Left lung (tissue), 10 donors: ENCODE data around the gene HOOK2. TPM values are rescaled to one million over a fixed set of nuclear protein-coding genes. Genes with fewer than 3 reads are reported as not detected.

ENCODE experiments used
- ATAC-seq: fragments of 200-7000 bp; cut with Tn5 transposase; one replicate; pipeline ENCODE4 v1.9.1; 2020; ENCODE audit warnings: moderate library complexity
- DNase-seq, 4 donors: peaks; one replicate each; pipeline ENCODE4 v3.0.0-alpha.2; 2013 to 2020
- H3K27ac ChIP-seq, 2 donors: fragments of 200-600 bp; sonication (generic) in 1 of 2; one replicate each; pipeline versions ENCODE4 v1.5.0 to v1.8.0; 2020 to 2021
- H3K27me3 ChIP-seq, 2 donors: fragments of 200-600 bp; sonication (generic) in 1 of 2; one replicate each; pipeline versions ENCODE4 v1.5.0 to v1.8.0; 2020 to 2021
- H3K36me3 ChIP-seq, 2 donors: fragments of 200-600 bp; sonication (generic) in 1 of 2; one replicate each; pipeline versions ENCODE4 v1.5.0 to v1.8.0; 2020 to 2021
- H3K4me1 ChIP-seq, 2 donors: fragments of 200-600 bp; one replicate each; pipeline ENCODE4 v1.8.0; 2021
- H3K4me3 ChIP-seq, 2 donors: fragments of 200-600 bp; sonication (generic) in 1 of 2; one replicate each; pipeline versions ENCODE4 v1.5.0 to v1.8.0; 2020 to 2021; ENCODE audit warnings: mild to moderate bottlenecking in 1 of 2
- H3K9me3 ChIP-seq, 2 donors: fragments of 200-600 bp; sonication (generic) in 1 of 2; one replicate each; pipeline versions ENCODE4 v1.5.0 to v1.8.0; 2020 to 2021
- CTCF ChIP-seq, 2 donors: fragments of 200-600 bp; sonication (generic) in 1 of 2; IDR thresholded peaks; one replicate each; pipeline versions ENCODE4 v1.5.0 to v1.8.0; 2021; ENCODE audit warnings: antibody characterized with exemption in 2 of 2
- intact Hi-C, 2 donors: fragments of 100-400 bp; cut with DNase I; formaldehyde crosslinking; loops; one replicate each; pipeline versions ENCODE4 v1.11.2 to v1.14.2; 2022
- polyA plus RNA-seq, 6 donors: library from polyadenylated mRNA; unstranded; fragments of 120-200 nt; gene quantifications; one replicate each; pipeline ENCODE4 v1.2.1, GENCODE V29; 2013; ENCODE audit not compliant: insufficient read length in 6 of 6
- total RNA-seq, 2 donors: library from RNA; stranded (reverse); fragmentation: NEBNext Ultra II Directional; extraction: Animal tissue kit (Norgen Biotek cat#: 25700); gene quantifications; one replicate each; pipeline ENCODE4 v1.2.1, GENCODE V29; 2021
- donor health status: DM: no; HTN: yes; CAD: no.
- donor health status: DM: no; HTN: no; CAD: no.

HOOK2 gene
- total and polyA plus RNA-seq, 8 donors, result 57.7 to 91.2 (median 73.5) TPM

GRCh38 chr19:12749938-12750521, 25.3 kb downstream of the HOOK2 start:
- Histone ChIP-seq H3K36me3 (peaks cover 0 to 32% of the 10 kb centered on the region in 2 donors), H3K9me3 (peaks cover 0 to 6% of the 10 kb centered on the region in 2 donors), H3K4me1 (peaks cover 0 to 8% of the 10 kb centered on the region in 2 donors), H3K4me3 (no peak overlapping the region), H3K27me3 (peaks cover 0 to 54% of the 10 kb centered on the region in 2 donors), H3K27ac (no peak overlapping the region)
- no peak for DNase-seq
- intact Hi-C loops, result no loop called here
- no peak for TF ChIP-seq CTCF (IDR thresholded peaks at IDR 0.05)
- no peak for ATAC-seq

- ATAC-seq (no peak), DNase-seq (no peak)
- Histone ChIP-seq H3K36me3 (peaks cover 0 to 45% of the 10 kb centered on the region in 2 donors), H3K27me3 (peaks cover 0 to 38% of the 10 kb centered on the region in 2 donors), H3K9me3 (peaks cover 0 to 6% of the 10 kb centered on the region in 2 donors), H3K27ac (no peak overlapping the region), H3K4me1 (peaks cover 0 to 8% of the 10 kb centered on the region in 2 donors), H3K4me3 (no peak overlapping the region)
- TF ChIP-seq CTCF (IDR thresholded peaks at IDR 0.05), result no peak
- intact Hi-C loops, result no loop called here
These were observed 26.9 kb downstream of the HOOK2 start for GRCh38 chr19:12748489-12748888.

GRCh38 chr19:12745166-12745897, 30.0 kb downstream of the HOOK2 start:
- no peak for TF ChIP-seq CTCF (IDR thresholded peaks at IDR 0.05)
- DNase-seq (no peak), ATAC-seq (no peak)
- Histone ChIP-seq H3K4me3 (no peak overlapping the region), H3K4me1 (peaks cover 0 to 8% of the 10 kb centered on the region in 2 donors), H3K36me3 (peaks cover 0 to 75% of the 10 kb centered on the region in 2 donors), H3K27me3 (peaks cover 0 to 7% of the 10 kb centered on the region in 2 donors), H3K9me3 (peaks cover 0 to 6% of the 10 kb centered on the region in 2 donors), H3K27ac (no peak overlapping the region)
- intact Hi-C loops, result no loop called here

GRCh38 chr19:12737835-12738351, 37.5 kb downstream of the HOOK2 start:
- H3K27me3 ChIP-seq, result no peaks in the 10 kb centered on the region
- no peak for TF ChIP-seq CTCF (IDR thresholded peaks at IDR 0.05)
- peak overlapping the region in 1 of 2 donors; percentile 95 for H3K27ac ChIP-seq
- H3K36me3 ChIP-seq, result peaks cover 0 to 43% of the 10 kb centered on the region in 2 donors
- DNase-seq (no peak), ATAC-seq (no peak)
- intact Hi-C loops, result no loop called here
- no peaks in the 10 kb centered on the region for H3K9me3 ChIP-seq
- H3K4me3 ChIP-seq, result peak overlapping the region; percentile 81 to 98
- peaks cover 16 to 43% of the 10 kb centered on the region in 2 donors for H3K4me1 ChIP-seq
